HL-60 (cell line): ENCODE results near the gene DCC.

Source experiments
- CTCF ChIP-seq: IDR thresholded peaks from one replicate; pipeline ENCODE4 v1.5.1; 2011; ENCODE audit warnings: low read length, control low read depth, inconsistent platforms; ENCODE audit not compliant: insufficient read depth
- REST ChIP-seq: IDR thresholded peaks from 2 replicates; pipeline ENCODE4 v1.6.1; 2012; ENCODE audit warnings: low read depth; ENCODE audit not compliant: insufficient replicate concordance

GRCh38 chr18:52999633-53000032, 659.6 kb downstream of the DCC start:
- TF ChIP-seq CTCF: no peak
- TF ChIP-seq REST: no peak
